Hepatocyte (in vitro differentiated cells): ENCODE data around the gene DNAJC30.

Source experiments
- EZH2 ChIP-seq: fragments of 200-600 bp; sonication (generic); IDR thresholded peaks from 2 replicates; pipeline ENCODE4 v1.6.1; 2016; ENCODE audit warnings: antibody characterized with exemption, mild to moderate bottlenecking, borderline replicate concordance
- TF ChIP-seq, protein P1 (sequence below): fragments of 200-600 bp; sonication (generic); IDR thresholded peaks from 2 replicates; pipeline ENCODE4 v1.5.1; 2016; ENCODE audit warnings: antibody characterized with exemption, mild to moderate bottlenecking; ENCODE audit not compliant: poor library complexity

GRCh38 chr7:73683788-73684693, 788 bp upstream of the DNAJC30 start:
- no peak for TF ChIP-seq EZH2
- TF ChIP-seq, protein P1, sequence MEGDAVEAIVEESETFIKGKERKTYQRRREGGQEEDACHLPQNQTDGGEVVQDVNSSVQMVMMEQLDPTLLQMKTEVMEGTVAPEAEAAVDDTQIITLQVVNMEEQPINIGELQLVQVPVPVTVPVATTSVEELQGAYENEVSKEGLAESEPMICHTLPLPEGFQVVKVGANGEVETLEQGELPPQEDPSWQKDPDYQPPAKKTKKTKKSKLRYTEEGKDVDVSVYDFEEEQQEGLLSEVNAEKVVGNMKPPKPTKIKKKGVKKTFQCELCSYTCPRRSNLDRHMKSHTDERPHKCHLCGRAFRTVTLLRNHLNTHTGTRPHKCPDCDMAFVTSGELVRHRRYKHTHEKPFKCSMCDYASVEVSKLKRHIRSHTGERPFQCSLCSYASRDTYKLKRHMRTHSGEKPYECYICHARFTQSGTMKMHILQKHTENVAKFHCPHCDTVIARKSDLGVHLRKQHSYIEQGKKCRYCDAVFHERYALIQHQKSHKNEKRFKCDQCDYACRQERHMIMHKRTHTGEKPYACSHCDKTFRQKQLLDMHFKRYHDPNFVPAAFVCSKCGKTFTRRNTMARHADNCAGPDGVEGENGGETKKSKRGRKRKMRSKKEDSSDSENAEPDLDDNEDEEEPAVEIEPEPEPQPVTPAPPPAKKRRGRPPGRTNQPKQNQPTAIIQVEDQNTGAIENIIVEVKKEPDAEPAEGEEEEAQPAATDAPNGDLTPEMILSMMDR = no peak
